HG02571 (cell line): ENCODE data around the gene PRLR.
A peak's percentile ranks its signal among the peaks of the same experiment; 100 is the strongest.
"Not testable (repeated sequence)": the region's sequence is repeated elsewhere in the genome, so short reads cannot be mapped to it uniquely, and the experiment has no call there.

Experiments used
- ATAC-seq: cut with Tn5 transposase; IDR thresholded peaks from one replicate; pipeline ENCODE4 v1.9.1; 2021; ENCODE audit warnings: mild to moderate bottlenecking, moderate library complexity; ENCODE audit not compliant: unreplicated experiment

Gene PRLR

GRCh38 chr5:35230038-35230611 is at the start of gene PRLR:
PRLR (minus strand) TSS chr5:35230487; CDS start chr5:35089620, 140,867 bp downstream.
- ATAC-seq = no peak

DNA sequence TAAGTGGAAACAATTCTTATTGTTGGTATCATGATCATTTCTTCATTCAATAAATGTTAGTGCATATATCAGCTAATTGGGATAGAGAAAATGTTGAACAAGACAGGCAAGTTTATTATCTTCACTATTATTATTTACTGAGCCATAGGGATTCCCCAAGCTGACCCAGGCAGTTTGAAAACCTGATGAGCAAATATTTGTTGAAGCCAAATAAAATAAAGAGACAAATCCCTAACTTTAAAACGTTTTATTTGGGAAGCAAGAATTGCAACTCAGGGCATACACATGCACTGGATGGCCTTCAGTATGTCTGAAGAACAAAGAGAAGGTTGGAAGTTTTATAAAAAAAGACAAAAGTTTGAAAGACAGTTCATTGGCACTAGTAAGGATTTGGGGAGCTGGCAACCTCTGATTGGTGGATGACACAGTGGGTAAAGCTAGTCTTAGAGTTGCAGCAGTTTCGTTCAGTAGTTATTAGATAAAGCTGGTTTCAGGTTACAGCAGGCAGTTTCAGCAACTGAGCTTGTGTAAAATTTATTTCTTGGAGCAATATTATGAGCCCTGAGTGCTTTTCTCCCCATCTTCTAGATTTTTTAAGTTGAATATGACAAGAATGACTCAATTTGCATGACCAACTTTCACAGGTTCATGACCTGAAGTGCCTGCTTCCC is 44.7 kb upstream of the PRLR start:
- no peak for ATAC-seq

DNA sequence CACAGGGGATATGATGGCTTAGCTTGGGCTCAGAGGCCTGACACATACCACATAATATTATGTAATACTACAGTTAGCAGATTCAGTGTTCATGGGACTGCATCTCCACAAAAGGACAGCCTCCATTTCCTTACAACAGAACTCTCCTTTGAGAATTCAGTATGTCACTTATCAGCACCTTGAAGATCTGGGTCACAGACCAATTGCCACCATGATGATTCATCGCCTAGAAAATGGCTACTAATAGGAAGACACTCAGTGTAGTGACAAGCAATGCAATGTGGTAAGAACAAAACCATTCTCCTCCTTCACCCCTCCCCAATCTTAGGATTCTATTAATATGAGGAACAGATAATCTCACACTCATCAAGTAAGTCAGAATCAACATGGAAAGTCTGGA is 38.7 kb upstream of the PRLR start:
- no peak for ATAC-seq

GRCh38 chr5:35266276-35266675 is 36.0 kb upstream of the PRLR start:
- ATAC-seq = no peak

- no peak for ATAC-seq
These were observed 34.2 kb upstream of the PRLR start for GRCh38 chr5:35264509-35264908.

GRCh38 chr5:35263266-35263877 is 33.1 kb upstream of the PRLR start:
- ATAC-seq = no peak

DNA sequence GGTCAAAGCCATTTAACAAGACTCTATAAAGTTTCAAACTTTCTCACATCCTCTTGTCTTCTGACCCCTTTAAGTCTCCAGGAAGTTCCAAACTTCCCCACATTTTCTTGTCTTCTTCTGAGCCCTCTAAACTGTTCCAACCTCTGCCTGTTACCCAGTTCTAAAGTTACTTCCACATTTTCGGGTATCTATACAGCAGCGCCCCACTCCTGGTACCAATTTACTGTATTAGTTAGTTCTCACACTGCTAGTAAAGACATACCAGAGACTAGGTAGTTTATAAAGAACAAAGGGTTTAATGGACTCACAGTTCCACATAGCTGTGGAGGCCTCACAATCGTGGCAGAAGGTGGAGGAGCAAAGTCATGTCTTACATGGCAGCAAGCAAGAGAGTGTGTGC is 23.3 kb upstream of the PRLR start:
- no peak for ATAC-seq

GRCh38 chr5:35252963-35253362 is 22.7 kb upstream of the PRLR start:
- no peak for ATAC-seq

- no peak for ATAC-seq
These were observed 18.8 kb upstream of the PRLR start for GRCh38 chr5:35248843-35249780.

GRCh38 chr5:35247648-35248034 is 17.4 kb upstream of the PRLR start:
- no peak for ATAC-seq

DNA sequence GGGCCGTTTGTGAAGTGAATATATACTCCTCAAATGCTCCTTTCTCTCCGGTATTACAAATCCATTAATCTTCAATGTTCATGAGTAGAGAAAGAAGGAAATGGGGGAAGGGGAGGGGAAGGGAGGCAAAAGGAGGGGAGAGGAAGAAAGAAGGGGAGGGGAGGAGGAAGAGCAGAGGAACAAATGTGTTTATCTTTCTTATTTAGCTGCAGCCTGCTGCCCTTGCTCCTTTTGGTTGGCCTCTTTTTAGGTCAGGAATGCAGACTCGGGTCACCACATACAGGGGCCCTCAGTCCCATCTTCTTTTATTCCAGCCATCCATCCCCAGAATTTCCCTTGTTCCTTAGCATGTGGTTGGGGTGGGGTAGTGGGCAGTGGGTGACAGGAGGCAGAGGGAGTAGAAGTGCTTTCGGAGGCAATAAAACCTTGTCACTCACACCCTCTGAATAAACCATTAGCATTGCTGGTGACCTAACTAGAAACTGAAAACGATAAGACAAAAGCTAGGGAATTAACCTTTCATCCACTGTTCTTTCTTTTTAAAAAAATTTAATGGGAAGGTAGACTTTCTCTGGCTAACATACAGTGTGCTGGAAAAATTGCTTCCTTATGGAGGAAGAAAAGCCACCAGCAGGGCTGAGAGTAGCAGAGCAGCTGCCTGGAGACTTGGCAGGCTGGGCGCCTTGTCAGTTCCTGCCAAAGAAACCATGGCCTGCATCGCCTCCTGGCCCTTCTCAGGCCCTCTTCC is 16.8 kb upstream of the PRLR start:
- no peak for ATAC-seq

DNA sequence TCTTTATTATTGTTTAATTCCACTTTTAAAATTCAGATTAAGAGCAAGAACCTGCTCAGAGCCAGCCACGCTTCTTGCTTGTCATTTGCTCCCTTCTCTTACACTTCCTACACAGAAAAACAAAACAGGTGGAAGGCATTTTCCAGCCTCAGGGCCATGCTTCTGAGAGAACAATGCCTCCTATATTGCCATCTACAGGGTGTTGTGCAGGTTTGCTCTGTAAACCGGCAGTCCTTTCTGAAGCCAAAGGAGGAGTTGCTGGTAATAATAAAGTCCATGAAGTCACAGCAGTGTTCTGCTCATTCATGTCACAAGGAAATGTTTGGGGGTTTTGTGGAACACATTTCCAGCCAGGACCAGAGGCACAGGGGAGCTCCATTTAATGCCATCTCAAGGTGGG is 16.1 kb upstream of the PRLR start:
- ATAC-seq = no peak

DNA sequence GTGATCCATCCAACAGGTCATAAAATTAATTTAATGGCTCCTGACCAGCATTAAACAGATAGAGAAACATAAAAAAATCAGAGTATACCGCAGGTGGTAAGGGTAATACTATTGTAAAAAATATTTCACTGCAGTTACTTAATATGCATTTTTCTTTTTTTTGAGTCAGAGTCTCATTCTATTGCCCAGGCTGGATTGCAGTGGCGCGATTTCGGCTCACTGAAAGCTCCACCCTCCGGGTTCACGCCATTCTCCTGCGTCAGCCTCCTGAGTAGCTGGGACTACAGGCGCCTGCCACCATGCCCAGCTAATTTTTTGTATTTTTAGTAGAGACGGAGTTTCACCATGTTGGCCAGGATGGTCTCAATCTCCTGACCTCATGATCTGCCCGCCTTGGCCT is 15.1 kb upstream of the PRLR start:
- not testable (repeated sequence) for ATAC-seq

- no peak for ATAC-seq
These were observed 13.9 kb upstream of the PRLR start for GRCh38 chr5:35244171-35244570.

DNA sequence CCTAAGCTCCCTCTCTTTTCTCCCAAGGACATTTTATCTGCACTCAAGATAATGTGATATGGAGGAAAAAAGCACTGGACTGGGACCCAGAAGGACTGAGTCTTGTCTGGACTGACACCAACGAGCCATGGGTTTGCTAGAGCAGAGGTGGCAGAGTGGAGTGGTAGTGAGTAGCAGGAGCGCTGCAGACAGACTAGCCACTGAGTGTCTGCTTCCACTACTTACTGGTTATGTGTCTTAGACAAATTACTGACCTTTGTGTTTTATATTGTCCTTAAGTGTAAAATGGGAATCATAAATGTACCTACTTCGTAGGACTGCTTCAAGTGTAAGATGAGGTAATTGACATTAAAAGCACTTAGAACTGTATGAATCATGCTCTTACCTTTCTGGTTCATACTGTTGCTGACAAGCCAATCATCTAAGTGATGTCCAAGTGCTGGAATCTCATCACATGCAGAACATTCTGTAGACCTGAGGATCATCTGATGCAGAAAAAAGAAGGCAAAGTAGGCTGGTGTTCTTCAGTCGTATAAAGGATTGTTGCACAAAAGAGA is 12.5 kb upstream of the PRLR start:
- no peak for ATAC-seq

DNA sequence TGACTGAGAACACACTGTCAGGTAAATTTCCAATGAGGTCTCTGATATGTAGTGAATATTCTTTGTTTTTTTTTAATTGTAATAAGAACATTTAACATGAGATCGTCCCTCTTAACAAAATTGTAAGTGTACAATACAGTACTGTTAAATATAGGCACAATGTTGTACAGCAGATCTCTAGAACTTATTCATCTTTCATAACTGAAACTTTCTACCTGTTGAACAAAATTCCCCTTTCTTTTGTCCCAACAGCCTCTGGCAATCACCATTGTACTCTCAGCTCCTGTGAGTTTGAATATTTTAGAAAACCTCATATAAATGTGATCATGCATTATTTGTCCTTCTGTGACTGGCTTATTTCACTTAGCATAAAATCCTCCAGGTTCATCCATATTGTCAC is 10.6 kb upstream of the PRLR start:
- no peak for ATAC-seq

GRCh38 chr5:35239911-35240610 is 9.8 kb upstream of the PRLR start:
- ATAC-seq = no peak

DNA sequence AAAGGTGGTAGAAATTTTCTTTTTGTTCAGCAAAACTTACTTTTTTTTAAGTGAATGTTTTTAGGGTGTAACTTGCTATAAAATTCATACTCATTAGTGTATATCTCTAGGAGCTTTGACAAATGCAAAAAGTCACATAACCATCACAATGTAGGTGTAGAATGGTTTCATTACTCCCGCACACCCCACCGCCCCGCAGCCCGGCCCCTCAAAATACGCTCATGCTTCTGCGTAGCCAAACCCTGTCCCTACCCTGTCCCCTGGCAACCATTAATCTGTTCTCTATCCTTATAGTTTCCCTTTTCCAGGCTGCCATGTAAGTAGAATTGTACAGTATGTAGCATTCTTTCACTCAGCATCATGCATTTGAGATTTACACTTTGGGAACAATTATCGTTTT is 9.2 kb upstream of the PRLR start:
- ATAC-seq = no peak

DNA sequence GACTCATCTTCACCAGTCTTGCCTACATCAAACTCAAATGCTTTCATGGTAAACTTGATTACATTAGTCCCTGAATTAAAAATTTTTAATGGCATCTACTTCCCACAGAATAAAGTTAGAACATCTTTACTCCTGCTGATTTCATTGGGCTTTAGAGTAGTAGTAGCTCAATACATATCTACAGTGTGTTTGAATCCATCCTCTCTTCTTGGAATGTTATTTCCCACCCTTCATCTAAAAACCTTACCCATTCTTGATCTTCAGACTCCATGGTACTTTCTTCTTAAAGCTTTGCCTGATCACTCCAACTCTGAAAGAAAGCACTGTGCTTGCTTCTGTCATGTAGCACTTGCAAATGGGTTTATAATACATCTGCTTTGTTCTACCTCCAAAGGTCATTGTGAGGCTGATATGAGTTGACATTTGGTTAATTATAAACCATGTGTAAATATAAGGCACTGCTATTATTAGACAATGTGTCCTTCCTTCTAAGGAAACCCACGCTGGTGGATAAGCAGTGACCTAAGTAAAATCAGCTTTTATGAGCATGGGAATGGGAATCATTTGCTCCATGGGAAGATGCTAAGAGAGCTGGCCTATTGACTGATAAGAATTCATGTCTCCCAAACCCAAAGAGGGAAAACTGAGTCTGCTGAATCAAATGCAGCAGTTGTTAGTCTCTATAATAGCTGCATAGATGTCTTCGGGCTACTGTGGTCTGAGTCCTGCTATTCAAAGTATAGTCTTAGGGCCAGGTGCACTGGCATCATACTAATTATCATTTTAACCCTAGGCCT is 7.5 kb upstream of the PRLR start:
- ATAC-seq = peak; percentile 74
